ENCODE results near the gene KIF16B. TPM values are rescaled to one million over a fixed set of nuclear protein-coding genes. Genes with fewer than 3 reads are reported as not detected.
"Not testable (repeated sequence)": the region's sequence is repeated elsewhere in the genome, so short reads cannot be mapped to it uniquely, and the experiment has no call there.

KIF16B gene
- polyA plus RNA-seq, 4 donors: 9.8 to 23.5 (median 19.5) TPM

DNA sequence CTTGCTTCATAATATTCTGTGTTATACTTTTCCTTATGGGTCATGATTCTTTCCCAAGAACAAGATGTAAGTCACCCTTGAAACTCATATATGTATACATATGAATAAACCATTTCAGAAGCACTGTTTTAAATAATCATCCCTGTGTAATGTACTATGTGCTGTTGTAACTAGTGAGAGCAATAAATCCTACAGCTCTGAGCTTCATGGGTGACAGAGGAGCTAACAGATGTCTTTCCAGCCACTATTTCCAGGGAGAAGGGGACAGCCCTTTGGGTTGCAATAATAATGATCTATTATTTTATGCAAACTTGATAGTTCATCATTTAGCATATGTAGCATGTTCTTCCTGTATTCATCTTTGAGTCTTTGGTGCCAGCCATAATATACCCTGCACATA is 342.8 kb downstream of the KIF16B start:
- no peak for DNase-seq (ENCODE audit: low read depth in 4 of 4, low spot score in 3 of 4)

DNA sequence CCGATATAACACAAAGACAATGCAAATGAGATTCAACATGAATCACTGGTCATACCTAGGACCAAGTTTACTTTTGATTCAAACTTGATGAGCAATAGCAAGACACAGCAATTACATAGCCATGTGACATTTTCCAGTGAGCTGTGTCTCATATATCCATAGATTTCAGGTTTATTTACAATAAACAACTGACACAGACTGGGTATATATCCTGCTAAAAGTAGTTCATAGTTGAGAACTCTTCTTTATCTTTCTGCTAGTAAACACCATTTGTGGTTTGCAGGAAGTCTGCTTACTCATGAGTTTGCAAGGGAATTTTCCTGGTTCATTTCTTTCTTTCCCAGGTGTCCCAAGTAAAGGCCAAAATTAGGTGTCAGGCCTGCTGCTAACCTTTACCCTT is 343.4 kb downstream of the KIF16B start:
- DNase-seq (ENCODE audit: low read depth in 4 of 4, low spot score in 3 of 4): no peak

DNA sequence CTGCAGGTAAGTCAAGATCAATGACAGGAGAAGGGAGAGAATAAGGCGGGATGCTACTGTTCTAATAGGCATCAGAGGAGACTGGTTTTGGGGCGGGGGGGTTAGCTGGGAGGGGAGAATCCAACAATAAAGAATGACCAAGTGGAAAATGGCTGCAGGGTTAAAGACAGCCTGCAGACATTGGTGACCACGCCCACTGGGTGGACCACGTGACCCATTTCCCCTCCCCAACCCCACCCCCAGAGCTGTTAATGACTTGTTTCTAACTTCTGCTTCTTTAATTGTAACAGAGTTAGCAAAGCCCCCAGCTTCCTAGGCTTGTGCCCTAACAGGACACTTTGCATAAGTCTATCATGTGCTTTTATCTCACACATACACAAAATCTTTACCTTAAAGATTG is 344.5 kb downstream of the KIF16B start:
- no peak for DNase-seq (ENCODE audit: low read depth in 4 of 4, low spot score in 3 of 4)

DNA sequence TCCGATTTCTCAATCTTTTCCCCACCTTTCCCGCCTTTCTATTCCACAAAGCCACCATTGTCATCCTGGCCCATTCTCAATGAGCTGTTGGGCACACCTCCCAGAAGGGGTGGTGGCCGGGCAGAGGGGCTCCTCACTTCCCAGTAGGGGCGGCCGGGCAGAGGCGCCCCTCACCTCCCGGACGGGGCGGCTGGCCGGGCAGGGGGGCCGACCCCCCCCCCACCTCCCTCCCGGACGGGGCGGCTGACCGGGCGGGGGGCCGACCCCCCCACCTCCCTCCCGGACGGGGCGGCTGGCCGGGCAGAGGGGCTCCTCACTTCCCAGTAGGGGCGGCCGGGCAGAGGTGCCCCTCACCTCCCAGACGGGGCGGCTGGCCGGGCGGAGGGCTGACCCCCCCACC is 346.3 kb downstream of the KIF16B start:
- not testable (repeated sequence) for DNase-seq (ENCODE audit: low read depth in 4 of 4, low spot score in 3 of 4)

DNA sequence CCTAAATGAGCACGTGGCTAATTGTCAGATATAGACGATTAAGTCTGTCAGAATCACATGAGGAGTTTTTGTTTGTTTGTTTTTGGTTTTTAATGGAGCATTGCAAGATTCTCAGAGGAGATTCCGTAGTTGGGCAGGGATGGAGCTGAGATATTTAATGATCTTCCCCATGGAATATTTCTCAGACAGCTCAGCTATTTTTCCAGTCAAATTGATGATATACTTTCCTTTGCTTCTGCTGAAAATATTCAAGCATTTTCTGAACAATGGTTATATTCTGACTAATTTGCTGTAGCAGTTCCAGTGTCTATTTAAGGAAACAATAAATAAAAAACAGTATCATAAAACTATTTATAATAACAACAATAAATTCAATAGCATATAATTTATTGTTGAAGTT is 348.4 kb downstream of the KIF16B start:
- DNase-seq (ENCODE audit: low read depth in 4 of 4, low spot score in 3 of 4): no peak

DNA sequence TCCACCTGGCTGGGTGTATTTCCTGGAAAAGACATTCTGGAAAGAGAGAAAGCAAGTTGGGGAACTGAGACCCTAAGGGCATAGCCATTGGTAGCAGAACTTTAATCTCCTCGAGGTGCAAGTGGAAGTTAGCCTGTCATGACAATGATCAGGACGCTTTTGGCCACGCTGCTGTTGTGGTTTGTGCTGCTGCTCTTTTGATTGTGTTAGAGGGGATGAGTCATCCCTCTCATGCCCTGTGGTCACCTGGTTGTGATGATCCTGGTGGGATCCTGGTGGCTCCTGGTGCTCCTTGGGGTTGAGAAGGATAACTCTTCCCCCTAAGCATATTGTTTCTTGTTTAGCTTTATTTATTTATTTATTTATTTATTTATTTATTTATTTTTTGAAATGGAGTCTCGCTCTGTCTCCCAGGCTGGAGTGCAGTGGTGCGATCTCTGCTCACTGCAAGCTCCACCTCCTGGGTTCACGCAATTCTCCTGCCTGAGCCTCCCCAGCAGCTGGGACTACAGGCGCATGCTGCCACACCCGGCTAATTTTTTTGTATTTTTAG is 350.3 kb downstream of the KIF16B start:
- DNase-seq (ENCODE audit: low read depth in 4 of 4, low spot score in 3 of 4): no peak

Other genes with a start within 250 kb of the KIF16B start
- 100 to 1,000 TPM in 3 of 4 donors, 10 to 100 TPM in 1; 87.7 to 131 (median 112) TPM for gene SNRPB2, start 156.6 kb upstream of the KIF16B start, polyA plus RNA-seq (ENCODE audit: insufficient read length in 4 of 4)
- under 1 TPM in 3 of 4 donors, not detected in 1; 0.08 to 0.44 (median 0.26) TPM for gene OTOR, start 174.9 kb upstream of the KIF16B start, polyA plus RNA-seq (ENCODE audit: insufficient read length in 4 of 4)

All from left renal pelvis (tissue), 4 donors.